PFSK-1 (cell line): Measurements from ENCODE around the gene MAD1L1.

Experiments
- FOXP2 ChIP-seq: optimal IDR thresholded peaks from 2 replicates; pipeline ENCODE3; 2011; ENCODE audit warnings: borderline replicate concordance, control low read depth, inconsistent platforms; ENCODE audit not compliant: insufficient read depth; ENCODE audit errors: extremely low read length, extremely low read depth
- POLR2AphosphoS5 ChIP-seq: IDR thresholded peaks from 2 replicates; pipeline ENCODE4 v1.6.1; 2012; ENCODE audit warnings: low read depth, mild to moderate bottlenecking, control low read depth, low read length, moderate library complexity
- REST ChIP-seq, 2 experiments: IDR thresholded peaks; 2 replicates each; pipeline versions ENCODE4 v1.6.1 to v1.8.0; 2011 to 2012; ENCODE audit warnings: low read depth in 2 of 2, low read length in 2 of 2, control low read depth in 1 of 2, inconsistent platforms in 1 of 2, mild to moderate bottlenecking in 1 of 2, moderate library complexity in 1 of 2; ENCODE audit not compliant: insufficient read depth in 1 of 2
- SIN3A ChIP-seq: IDR thresholded peaks from 2 replicates; pipeline ENCODE4 v1.6.1; 2012; ENCODE audit warnings: mild to moderate bottlenecking, low read length, moderate library complexity, borderline replicate concordance; ENCODE audit not compliant: insufficient read depth
- TAF1 ChIP-seq: IDR thresholded peaks from 2 replicates; pipeline ENCODE4 v1.6.1; 2012; ENCODE audit warnings: low read length, control low read depth, borderline replicate concordance; ENCODE audit not compliant: insufficient read depth

Gene MAD1L1

GRCh38 chr7:2049111-2049781 is 183.5 kb downstream of the MAD1L1 start:
- no peak for TF ChIP-seq SIN3A
- TF ChIP-seq TAF1, result no peak
- no peak for TF ChIP-seq REST (IDR thresholded peaks at IDR 0.05; ENCODE audit: insufficient read depth in 1 of 2, low read depth in 2 of 2, low read length in 2 of 2)
- no peak for TF ChIP-seq FOXP2
- TF ChIP-seq POLR2AphosphoS5, result no peak

GRCh38 chr7:2048531-2048930 is 184.2 kb downstream of the MAD1L1 start:
- TF ChIP-seq FOXP2, result no peak
- TF ChIP-seq TAF1, result no peak
- no peak for TF ChIP-seq REST (IDR thresholded peaks at IDR 0.05; ENCODE audit: insufficient read depth in 1 of 2, low read depth in 2 of 2, low read length in 2 of 2)
- no peak for TF ChIP-seq SIN3A
- TF ChIP-seq POLR2AphosphoS5, result no peak

GRCh38 chr7:2048006-2048405 is 184.7 kb downstream of the MAD1L1 start:
- no peak for TF ChIP-seq TAF1
- no peak for TF ChIP-seq SIN3A
- no peak for TF ChIP-seq POLR2AphosphoS5
- TF ChIP-seq FOXP2, result no peak
- TF ChIP-seq REST (IDR thresholded peaks at IDR 0.05; ENCODE audit: insufficient read depth in 1 of 2, low read depth in 2 of 2, low read length in 2 of 2), result no peak

GRCh38 chr7:2046581-2047565 is 185.9 kb downstream of the MAD1L1 start:
- TF ChIP-seq POLR2AphosphoS5 (no peak), SIN3A (no peak), REST (IDR thresholded peaks at IDR 0.05; ENCODE audit: insufficient read depth in 1 of 2, low read depth in 2 of 2, low read length in 2 of 2) (no peak), TAF1 (no peak), FOXP2 (no peak)
